GM21515 (cell line): Measurements from ENCODE around the gene C5.

ENCODE experiments used
- ATAC-seq: cut with Tn5 transposase; IDR thresholded peaks from one replicate; pipeline ENCODE4 v1.9.1; 2021; ENCODE audit not compliant: unreplicated experiment

Gene C5

DNA sequence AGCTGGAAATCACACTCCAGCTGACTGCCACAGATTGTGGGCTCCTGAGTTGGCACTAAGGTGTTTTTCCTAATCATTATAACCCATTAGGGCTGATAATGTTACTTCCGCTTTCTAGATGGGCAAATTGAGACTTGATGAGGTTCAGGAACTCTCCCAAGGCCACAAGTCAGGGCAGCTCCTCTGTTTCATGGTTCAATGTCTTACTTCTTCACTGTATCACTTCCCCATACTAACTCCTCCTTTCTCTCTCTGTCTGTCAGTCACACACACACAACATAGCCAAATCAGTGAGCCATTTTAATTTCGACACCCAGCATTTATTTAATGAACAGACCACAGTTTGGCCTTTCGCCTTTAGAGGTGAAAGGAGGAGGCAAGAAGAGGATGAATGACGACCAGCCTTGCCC, 105.6 kb downstream of the C5 start:
- ATAC-seq, result peak; percentile 91

GRCh38 chr9:120942186-120943001, 107.7 kb downstream of the C5 start:
- ATAC-seq, result no peak

GRCh38 chr9:120941046-120941770, 108.9 kb downstream of the C5 start:
- ATAC-seq, result no peak

GRCh38 chr9:120940573-120940972, 109.5 kb downstream of the C5 start:
- ATAC-seq, result no peak

DNA sequence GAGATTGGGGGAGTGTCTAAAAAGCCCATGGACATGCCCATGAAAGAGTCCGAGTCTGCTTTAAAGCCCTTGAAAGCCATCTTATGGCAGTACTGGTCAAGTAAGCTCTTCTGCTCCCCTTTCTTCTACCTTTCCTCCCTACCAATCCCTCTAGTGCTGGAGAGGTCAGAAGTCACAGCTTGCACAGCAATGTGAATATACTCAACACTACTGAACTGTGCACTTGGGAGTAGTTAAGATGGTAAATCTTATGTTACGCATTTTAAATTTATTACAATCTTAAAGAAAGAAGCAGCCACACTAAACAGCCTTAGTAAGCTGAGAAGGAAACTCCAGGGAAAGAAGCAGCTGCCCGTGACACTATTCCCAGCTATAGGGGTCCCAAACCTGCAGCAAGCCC, 111.2 kb downstream of the C5 start:
- no peak for ATAC-seq

- ATAC-seq, result no peak
These were observed 112.5 kb downstream of the C5 start for GRCh38 chr9:120937596-120937995.

- no peak for ATAC-seq
These were observed 112.9 kb downstream of the C5 start for GRCh38 chr9:120937127-120937526.

DNA sequence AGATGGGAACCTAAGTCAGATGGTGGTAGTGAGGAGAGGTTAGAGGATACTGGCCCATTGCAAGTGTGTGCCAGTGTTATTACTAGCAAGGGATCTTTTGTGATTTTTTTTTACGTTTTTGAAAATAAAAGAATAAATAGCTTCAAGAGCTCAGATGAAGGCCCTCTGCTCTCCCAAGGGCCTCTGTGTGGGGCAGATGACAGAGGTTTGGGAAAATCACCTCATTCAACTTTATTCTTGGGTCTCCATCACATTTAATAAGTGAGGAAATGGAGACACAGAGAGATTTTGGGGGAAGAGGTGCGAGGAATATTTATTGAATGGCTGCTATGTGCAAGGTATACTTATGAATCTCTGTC, 113.3 kb downstream of the C5 start:
- ATAC-seq, result no peak

DNA sequence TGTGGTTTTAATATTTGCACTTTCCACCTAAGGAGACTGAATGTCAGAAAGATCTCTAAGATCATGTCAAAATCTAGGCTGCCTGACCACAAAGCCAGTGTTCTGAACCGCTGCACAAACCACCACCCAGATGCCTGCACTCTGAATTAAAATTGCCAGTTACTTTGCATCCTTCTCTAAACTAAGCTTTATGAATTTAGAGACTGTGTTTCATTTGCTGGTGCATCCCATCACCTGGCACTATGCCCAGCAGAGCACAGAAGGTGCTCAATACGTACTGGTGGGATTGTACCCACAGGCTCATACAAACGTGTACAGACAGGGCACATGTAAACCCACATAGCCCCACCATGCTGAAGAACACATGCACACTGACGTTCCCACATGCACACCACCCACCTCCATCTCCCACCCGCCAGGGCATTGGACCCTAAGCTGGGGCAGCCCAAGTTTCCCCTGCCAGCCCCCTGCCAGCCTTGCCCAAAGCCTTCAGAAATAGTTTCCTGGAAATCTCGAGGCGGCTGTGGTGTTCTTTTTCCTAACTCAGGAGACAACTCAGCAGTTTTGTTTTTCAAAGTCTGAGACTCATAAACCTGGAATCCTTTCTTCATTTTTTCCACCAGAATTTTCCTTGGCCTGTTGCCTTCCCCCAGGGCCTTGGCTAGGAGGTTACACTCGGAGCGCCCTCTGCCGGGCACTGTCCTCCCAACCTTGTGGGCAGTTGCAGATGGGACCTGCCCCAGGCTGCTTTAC, 113.9 kb downstream of the C5 start:
- ATAC-seq, result peak; percentile 41

DNA sequence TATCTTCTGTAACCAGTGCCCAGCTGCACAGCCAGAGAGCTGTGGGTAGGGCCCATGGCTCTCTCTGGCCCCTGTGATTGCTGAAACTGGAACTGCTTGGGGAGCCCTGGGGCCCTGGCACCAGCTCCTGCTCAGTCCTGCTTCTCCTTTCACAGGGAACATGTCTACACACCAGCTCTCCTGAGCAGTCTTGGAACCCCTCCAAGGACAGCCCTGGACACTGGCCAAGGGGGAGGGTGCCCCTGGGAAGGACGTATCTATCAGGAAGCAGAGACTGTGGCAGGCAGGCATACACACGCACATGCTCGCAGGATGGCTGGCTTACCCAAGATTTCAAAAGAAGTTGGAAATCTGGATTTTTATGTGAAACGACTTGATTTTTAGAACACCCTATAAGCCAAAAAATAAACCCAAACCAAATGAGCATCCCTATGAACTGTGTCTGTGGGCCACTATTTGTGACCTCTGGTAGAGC, 114.7 kb downstream of the C5 start:
- ATAC-seq, result no peak

DNA sequence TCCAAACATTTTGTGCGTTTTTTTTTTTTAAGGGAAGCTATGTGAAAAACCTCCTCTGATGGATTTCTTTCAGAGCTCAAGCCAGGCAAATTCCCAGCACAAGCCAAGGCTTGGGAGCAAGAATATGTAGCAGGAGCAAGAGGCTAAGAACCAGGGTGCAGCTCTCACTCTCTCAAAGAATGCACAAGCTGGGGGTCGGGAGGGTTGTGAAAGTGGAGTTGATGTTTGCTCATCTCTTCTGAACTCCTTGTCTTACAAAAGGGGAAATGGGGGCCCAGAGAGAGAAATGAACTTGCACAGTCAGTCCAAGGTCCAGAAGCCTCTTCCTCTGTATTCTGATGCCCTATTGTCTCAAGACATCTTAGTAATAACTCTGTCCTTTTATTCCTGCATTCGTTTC, 115.8 kb downstream of the C5 start:
- no peak for ATAC-seq

- no peak for ATAC-seq
These were observed 116.6 kb downstream of the C5 start for GRCh38 chr9:120933310-120934055.

DNA sequence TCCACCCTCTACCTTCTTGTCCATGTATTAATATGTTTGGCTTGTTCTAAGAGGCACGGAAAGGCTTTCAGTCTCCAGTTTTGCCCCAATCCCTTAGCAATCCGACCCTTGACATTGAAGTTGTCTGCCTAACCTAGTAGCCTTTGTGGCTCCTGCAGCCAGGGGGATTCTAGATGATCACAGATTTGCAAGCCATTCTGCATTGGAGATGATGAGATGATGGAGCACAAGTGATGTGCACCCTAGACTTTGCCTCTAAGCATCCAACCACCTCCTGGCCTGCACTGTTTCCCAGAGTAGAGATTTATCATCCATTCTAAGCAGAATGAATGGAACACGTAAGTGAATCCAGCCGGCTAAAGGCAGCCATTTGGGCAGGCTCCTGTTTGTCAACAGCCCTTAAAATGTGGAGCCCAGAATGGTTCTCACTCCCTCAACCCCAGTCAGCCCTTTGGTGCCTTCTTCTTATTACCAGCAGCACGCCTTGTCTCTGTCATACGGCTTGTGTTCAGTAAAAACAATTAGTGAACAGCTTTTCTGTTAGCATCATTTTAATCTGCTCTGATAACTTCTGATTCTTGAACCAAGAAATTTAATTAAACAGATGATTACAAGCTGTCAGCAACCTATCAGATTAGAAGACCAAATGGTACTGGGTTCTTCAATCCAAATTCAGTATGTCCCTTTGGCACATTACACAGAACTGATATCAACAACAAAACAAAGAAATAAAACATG, 117.8 kb downstream of the C5 start:
- ATAC-seq, result no peak

- peak; percentile 41 for ATAC-seq
These were observed 118.6 kb downstream of the C5 start for GRCh38 chr9:120931231-120932085.

- no peak for ATAC-seq
These were observed 120.8 kb downstream of the C5 start for GRCh38 chr9:120929229-120929791.

DNA sequence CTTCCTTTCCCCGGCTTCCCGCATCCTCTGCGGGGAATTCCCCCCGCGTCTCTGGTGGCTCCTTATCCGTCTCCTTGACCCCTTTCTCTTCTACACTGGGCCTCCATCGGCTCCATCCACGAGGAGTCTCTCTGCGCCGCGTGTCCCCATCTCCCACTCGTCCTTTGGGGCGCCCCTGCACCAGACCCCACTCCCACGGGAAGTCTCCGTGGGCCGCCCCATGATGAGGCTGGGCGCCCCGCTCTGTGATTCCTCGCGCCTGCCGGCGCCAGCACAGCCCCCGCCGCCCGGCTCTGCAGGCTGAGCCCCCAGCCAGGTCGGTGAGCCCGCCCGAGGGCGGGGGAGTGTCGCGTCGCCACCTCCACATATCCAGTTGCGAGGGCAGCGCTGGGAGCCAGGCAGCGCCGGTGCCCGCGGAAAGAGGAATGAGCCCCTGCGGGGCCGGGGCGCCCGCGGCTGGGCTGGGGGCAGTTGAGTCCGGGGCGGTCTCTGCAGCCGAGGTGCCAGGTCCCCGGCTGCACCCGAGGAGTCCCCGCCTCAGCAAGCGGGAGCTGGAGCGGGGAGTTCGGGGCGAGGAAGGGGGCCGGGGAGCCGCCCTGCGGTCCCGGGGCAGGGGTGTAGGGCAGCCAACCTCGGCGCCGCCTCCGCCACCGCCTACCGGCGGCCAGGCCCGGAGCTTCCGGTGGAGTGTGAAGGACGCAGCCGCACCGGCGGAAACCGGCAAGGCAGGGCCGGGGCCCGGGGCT, 121.4 kb downstream of the C5 start:
- ATAC-seq, result peak; percentile 29

DNA sequence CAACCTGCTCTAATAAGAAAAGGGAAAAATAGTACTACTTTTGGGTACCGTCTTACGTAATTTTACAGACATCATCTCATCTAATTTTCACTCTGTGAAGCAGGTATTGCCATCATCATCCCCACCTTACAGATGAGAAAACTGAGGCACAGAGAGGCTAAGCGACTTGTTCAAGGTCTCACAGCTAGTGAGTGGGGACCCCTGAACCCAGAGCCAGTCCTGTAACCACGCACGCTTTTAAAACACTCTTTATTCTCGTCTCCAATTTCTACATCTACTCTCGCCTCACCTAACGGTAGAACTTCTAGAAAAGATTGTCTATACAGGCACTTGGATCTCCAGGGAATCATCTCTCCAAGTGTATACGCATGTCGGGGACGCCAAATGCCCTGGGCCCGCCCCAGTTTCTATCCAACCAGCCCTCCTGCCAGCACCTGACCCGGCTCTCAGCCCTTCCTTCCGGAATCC, 122.0 kb downstream of the C5 start:
- ATAC-seq, result no peak
